ENCODE results near the gene LRRC28. TPM values are rescaled to one million over a fixed set of nuclear protein-coding genes. Genes with fewer than 3 reads are reported as not detected.

The LRRC28 gene
- total and polyA plus RNA-seq, 3 donors from 2014 or later: 78.9 to 100.0 (median 97.1) TPM

DNA sequence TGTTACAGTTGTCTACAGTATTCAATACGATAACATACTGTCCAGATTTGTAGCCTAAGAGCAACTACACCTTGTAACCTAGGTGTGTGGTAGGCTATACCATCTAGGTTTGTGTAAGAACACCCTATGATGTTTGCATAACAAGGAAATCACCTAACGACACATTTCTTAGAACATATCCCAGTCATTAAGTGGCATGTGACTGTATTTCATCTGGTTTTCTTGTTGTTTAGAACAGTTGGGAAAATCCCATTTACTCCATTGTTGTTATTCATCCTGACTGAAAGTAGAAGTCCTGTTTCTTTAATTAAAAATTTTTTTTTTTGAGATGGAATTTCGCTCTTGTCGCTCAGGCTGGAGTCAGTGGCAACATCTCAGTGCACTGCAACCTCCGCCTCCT, 31.3 kb downstream of the LRRC28 start:
- Histone ChIP-seq H3K27ac (no peak overlapping the region), H3K4me3 (no peak overlapping the region), H3K9me3 (no peaks in the 10 kb centered on the region), H3K4me1 (no peaks in the 10 kb centered on the region), H3K27me3 (no peaks in the 10 kb centered on the region), H3K36me3 (ENCODE audit: low read depth, missing control alignments) (no peaks in the 10 kb centered on the region)
- TF ChIP-seq, protein P1, sequence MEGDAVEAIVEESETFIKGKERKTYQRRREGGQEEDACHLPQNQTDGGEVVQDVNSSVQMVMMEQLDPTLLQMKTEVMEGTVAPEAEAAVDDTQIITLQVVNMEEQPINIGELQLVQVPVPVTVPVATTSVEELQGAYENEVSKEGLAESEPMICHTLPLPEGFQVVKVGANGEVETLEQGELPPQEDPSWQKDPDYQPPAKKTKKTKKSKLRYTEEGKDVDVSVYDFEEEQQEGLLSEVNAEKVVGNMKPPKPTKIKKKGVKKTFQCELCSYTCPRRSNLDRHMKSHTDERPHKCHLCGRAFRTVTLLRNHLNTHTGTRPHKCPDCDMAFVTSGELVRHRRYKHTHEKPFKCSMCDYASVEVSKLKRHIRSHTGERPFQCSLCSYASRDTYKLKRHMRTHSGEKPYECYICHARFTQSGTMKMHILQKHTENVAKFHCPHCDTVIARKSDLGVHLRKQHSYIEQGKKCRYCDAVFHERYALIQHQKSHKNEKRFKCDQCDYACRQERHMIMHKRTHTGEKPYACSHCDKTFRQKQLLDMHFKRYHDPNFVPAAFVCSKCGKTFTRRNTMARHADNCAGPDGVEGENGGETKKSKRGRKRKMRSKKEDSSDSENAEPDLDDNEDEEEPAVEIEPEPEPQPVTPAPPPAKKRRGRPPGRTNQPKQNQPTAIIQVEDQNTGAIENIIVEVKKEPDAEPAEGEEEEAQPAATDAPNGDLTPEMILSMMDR (IDR thresholded peaks at IDR 0.05): no peak
- TF ChIP-seq POLR2A (IDR thresholded peaks at IDR 0.05): no peak
- DNase-seq: no peak
- intact Hi-C loops (cut with DNase I; ENCODE audit: low total_unique reads): no loop called here
- 95% methylated on average over 5 of the region's 5 CpGs for WGBS, 2 donors

DNA sequence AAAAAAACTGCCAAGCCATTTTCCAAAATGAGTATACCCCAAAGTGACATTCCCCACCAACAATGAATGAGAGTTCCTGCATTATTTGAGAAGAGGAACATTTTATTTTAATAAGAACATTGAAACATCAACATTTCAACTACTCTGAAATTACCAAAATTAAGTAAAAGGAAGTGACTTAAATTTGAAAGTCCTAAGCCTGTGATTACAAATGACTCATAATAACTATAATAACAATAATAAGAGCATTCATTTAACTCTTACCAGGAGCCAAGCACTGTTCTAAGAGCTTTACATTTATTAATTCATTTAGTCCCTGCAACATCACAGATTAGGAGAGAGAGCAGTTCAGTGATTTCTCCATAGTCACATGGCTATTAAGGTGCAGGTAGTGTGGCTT, 32.4 kb downstream of the LRRC28 start:
- Histone ChIP-seq H3K4me1 (no peaks in the 10 kb centered on the region), H3K27me3 (no peaks in the 10 kb centered on the region), H3K9me3 (no peaks in the 10 kb centered on the region), H3K27ac (no peak overlapping the region), H3K36me3 (ENCODE audit: low read depth, missing control alignments) (no peaks in the 10 kb centered on the region), H3K4me3 (no peak overlapping the region)
- no peak for DNase-seq
- TF ChIP-seq, protein P1 (IDR thresholded peaks at IDR 0.05): no peak
- no peak for TF ChIP-seq POLR2A (IDR thresholded peaks at IDR 0.05)
- intact Hi-C loops (cut with DNase I; ENCODE audit: low total_unique reads): no loop called here

DNA sequence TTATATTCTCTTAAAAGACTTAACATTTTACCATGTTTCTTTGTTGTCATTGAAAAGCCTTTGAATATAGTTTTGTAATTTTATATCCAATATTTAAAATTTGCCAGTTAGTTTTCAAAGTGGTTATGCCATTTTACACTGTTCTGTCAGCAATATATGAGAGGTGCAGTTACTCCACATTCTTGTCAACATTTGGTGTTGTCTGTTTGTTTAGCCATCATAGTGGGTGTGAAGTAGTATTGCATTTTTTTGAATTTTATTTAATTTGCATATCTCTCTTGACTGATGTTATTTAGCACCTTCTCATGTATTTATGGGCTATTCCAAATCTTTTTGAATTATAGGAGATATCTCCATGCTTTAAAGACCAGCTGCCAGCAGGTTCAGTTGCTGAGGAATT, 40.4 kb downstream of the LRRC28 start:
- no peaks in the 10 kb centered on the region for H3K4me1 ChIP-seq
- TF ChIP-seq, protein P1 (IDR thresholded peaks at IDR 0.05): no peak
- no peak for TF ChIP-seq POLR2A (IDR thresholded peaks at IDR 0.05)
- intact Hi-C loops (cut with DNase I; ENCODE audit: low total_unique reads): no loop called here
- no peaks in the 10 kb centered on the region for H3K27me3 ChIP-seq
- no peak overlapping the region for H3K27ac ChIP-seq
- H3K9me3 ChIP-seq: no peaks in the 10 kb centered on the region
- no peak overlapping the region for H3K4me3 ChIP-seq
- H3K36me3 ChIP-seq (ENCODE audit: low read depth, missing control alignments): no peaks in the 10 kb centered on the region
- DNase-seq: no peak

- no peaks in the 10 kb centered on the region for H3K27me3 ChIP-seq
- no peak for TF ChIP-seq POLR2A (IDR thresholded peaks at IDR 0.05)
- TF ChIP-seq, protein P1 (IDR thresholded peaks at IDR 0.05): no peak
- intact Hi-C loops (cut with DNase I; ENCODE audit: low total_unique reads): no loop called here
- no peak overlapping the region for H3K27ac ChIP-seq
- H3K4me1 ChIP-seq: no peaks in the 10 kb centered on the region
- H3K36me3 ChIP-seq (ENCODE audit: low read depth, missing control alignments): no peaks in the 10 kb centered on the region
- no peaks in the 10 kb centered on the region for H3K9me3 ChIP-seq
- H3K4me3 ChIP-seq: no peak overlapping the region
- no peak for DNase-seq
These were observed 44.6 kb downstream of the LRRC28 start for GRCh38 chr15:99295840-99296239.

DNA sequence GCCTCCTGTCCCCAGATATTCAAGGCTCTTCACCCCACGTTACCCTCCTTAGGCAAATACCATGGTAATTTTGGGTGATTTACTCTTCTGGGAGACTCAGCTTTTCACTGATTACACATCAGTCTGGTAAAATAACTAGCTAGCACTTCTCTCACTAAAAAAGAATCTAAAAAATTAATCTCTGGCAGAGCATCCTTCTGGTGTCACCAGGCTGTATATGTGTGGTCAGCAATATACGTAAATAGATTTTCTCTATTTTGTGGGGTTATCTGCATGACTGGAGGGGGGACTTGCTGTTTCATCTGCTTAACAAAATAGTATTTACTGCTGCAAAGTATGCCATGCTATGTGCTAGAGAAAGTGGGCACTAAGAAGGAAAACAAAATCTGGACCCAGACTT, 45.1 kb downstream of the LRRC28 start:
- Histone ChIP-seq H3K4me1 (no peaks in the 10 kb centered on the region), H3K9me3 (no peaks in the 10 kb centered on the region), H3K36me3 (ENCODE audit: low read depth, missing control alignments) (no peaks in the 10 kb centered on the region), H3K27me3 (no peaks in the 10 kb centered on the region), H3K4me3 (no peak overlapping the region), H3K27ac (no peak overlapping the region)
- TF ChIP-seq POLR2A (IDR thresholded peaks at IDR 0.05): no peak
- TF ChIP-seq, protein P1 (IDR thresholded peaks at IDR 0.05): no peak
- DNase-seq: no peak
- WGBS, 2 donors: 85 to 88% methylated on average over 2 of the region's 2 CpGs
- intact Hi-C loops (cut with DNase I; ENCODE audit: low total_unique reads): no loop called here
